H1 (cell line): ENCODE data around the gene PAXIP1. TPM values are rescaled to one million over a fixed set of nuclear protein-coding genes. Genes with fewer than 3 reads are reported as not detected.

Experiments used
- PHF8 ChIP-seq: fragments of 200-600 bp; sonication (generic); conservative IDR thresholded peaks from 2 replicates; pipeline ENCODE4 v1.7.1; 2012; ENCODE audit warnings: low read depth, mild to moderate bottlenecking, inconsistent platforms, low read length, moderate library complexity
- TAF1 ChIP-seq: IDR thresholded peaks from 2 replicates; pipeline ENCODE4 v1.6.1; 2011; ENCODE audit warnings: mild to moderate bottlenecking, low read depth, low read length
- polyA plus RNA-seq, 7 experiments: library from polyadenylated mRNA; depleted of rRNA in 3 of 7; stranded (reverse) in 5 of 7; unstranded in 2 of 7; fragments of >200 nt in 5 of 7; fragments of 200-250 nt in 2 of 7; gene quantifications; 1 replicate in 5 of 7; 2 replicates in 1 of 7; 4 replicates in 1 of 7; pipeline versions ENCODE4 v1.2.1 to v1.2.3, GENCODE V29; 2011 to 2013; ENCODE audit warnings: missing spikeins in 2 of 7, mixed read lengths in 2 of 7
- total RNA-seq: library from RNA; stranded (reverse); fragmentation: NEBNext Ultra II Directional; extraction: Animal tissue kit (Norgen Biotek cat#: 25700); gene quantifications from 2 replicates; pipeline ENCODE4 v1.2.1, GENCODE V29; 2021

PAXIP1 gene
- total and polyA plus RNA-seq, 2 of the 8 experiments (the other 6 are each of a cell fraction or from before 2014, with no cell fraction given), result 32.4 to 32.8 TPM

- TF ChIP-seq PHF8, result no peak
- TF ChIP-seq TAF1, result no peak
These were observed 26.9 kb downstream of the PAXIP1 start (continued) for GRCh38 chr7:154975984-154976383.
